Measurements from ENCODE around the gene COL9A1. TPM values are rescaled to one million over a fixed set of nuclear protein-coding genes. Genes with fewer than 3 reads are reported as not detected.

COL9A1 gene
- total RNA-seq, 2 donors from 2014 or later = 5.8 to 10.0 TPM

DNA sequence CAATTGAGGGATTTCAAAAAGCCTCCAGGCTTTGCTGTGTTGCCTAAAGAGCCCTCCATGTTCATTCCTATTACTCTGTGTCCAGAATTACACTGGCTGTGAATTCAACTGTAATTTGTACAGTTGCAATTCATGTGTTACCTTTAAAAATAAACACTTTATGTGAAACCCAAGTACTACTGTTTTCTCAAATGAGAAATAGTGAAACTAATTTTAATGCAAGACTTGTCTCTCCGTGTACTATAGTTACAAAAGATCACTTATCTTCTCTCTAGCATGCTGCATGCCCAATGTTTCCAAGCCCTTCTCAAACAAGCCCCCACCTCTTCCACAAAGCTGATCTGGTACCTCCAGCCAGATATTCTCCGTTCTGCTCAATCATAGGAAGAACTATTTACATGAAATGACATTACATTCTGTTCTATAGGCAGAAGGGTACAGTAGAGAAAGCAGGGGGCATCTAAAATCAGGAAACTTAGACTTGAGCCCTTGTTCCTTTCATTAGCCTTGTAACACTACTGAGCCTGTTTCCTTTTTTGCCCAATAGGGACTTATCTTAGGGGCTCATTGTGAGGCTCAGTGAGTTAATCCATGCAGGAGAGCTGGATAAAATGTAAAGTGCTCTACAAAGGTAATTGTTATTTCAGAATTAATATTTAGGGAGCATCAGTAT, 12.3 kb upstream of the COL9A1 start:
- Mint-ChIP-seq H3K27ac (no peak overlapping the region), H3K36me3 (ENCODE audit: low read depth) (no peaks in the 10 kb centered on the region), H3K4me3 (no peak overlapping the region), H3K9me3 (peaks cover 19% of the 10 kb centered on the region), H3K27me3 (ENCODE audit: insufficient read depth) (no peaks in the 10 kb centered on the region), H3K4me1 (no peaks in the 10 kb centered on the region)
- WGBS, 2 experiments (ENCODE audit: insufficient coverage in 1 of 2, insufficient read length in 1 of 2) = 93 to 100% methylated on average over 1 to 2 of the region's 2 CpGs
- TF ChIP-seq, protein P1, sequence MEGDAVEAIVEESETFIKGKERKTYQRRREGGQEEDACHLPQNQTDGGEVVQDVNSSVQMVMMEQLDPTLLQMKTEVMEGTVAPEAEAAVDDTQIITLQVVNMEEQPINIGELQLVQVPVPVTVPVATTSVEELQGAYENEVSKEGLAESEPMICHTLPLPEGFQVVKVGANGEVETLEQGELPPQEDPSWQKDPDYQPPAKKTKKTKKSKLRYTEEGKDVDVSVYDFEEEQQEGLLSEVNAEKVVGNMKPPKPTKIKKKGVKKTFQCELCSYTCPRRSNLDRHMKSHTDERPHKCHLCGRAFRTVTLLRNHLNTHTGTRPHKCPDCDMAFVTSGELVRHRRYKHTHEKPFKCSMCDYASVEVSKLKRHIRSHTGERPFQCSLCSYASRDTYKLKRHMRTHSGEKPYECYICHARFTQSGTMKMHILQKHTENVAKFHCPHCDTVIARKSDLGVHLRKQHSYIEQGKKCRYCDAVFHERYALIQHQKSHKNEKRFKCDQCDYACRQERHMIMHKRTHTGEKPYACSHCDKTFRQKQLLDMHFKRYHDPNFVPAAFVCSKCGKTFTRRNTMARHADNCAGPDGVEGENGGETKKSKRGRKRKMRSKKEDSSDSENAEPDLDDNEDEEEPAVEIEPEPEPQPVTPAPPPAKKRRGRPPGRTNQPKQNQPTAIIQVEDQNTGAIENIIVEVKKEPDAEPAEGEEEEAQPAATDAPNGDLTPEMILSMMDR (conservative IDR thresholded peaks at IDR 0.05) = no peak
- H3K9ac ChIP-seq (ENCODE audit: extremely low read depth, low read length, poor library complexity, severe bottlenecking) = no peak overlapping the region
- peaks cover 3% of the 10 kb centered on the region for H3K4me1 ChIP-seq (ENCODE audit: control insufficient read depth, insufficient read depth, low read length)
- no peak overlapping the region for H3K27ac ChIP-seq (ENCODE audit: low read depth, low read length)
- no peak overlapping the region for H3K4me3 ChIP-seq (ENCODE audit: low read length)
- H3K36me3 ChIP-seq (ENCODE audit: control insufficient read depth, insufficient read depth, low read length) = no peaks in the 10 kb centered on the region
- H3K27me3 ChIP-seq (ENCODE audit: control insufficient read depth, insufficient read depth, low read length, poor library complexity, severe bottlenecking) = no peaks in the 10 kb centered on the region
- DNase-seq = no peak
- H3K9me3 ChIP-seq (ENCODE audit: control insufficient read depth, low read length) = peaks cover 9% of the 10 kb centered on the region

DNA sequence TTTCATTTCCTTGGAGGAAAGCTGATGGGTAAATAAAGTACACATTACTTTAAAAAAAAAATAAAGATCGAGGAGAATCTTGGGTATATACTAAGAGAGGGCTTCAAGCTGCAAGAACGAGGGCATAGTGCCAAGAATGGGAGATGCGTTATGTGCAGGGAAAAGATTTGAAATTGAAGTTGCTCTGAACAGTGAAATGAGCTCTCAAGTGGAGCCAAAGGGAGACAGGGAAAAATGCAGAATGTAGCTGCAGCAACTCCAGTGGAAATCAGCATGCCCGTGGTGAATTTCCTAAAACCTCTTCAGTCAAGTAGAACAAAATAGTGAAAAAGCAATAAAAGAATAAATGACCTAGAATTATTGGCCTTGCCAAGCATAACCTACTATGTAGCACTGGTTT, 11.4 kb upstream of the COL9A1 start:
- H3K27ac Mint-ChIP-seq = no peak overlapping the region
- Histone ChIP-seq H3K4me3 (ENCODE audit: low read length) (no peak overlapping the region), H3K9me3 (ENCODE audit: control insufficient read depth, low read length) (peaks cover 9% of the 10 kb centered on the region), H3K27me3 (ENCODE audit: control insufficient read depth, insufficient read depth, low read length, poor library complexity, severe bottlenecking) (no peaks in the 10 kb centered on the region), H3K36me3 (ENCODE audit: control insufficient read depth, insufficient read depth, low read length) (no peaks in the 10 kb centered on the region), H3K4me1 (ENCODE audit: control insufficient read depth, insufficient read depth, low read length) (peaks cover 3% of the 10 kb centered on the region), H3K9ac (ENCODE audit: extremely low read depth, low read length, poor library complexity, severe bottlenecking) (no peak overlapping the region), H3K27ac (ENCODE audit: low read depth, low read length) (no peak overlapping the region)
- H3K36me3 Mint-ChIP-seq (ENCODE audit: low read depth) = no peaks in the 10 kb centered on the region
- TF ChIP-seq, protein P1 (conservative IDR thresholded peaks at IDR 0.05) = no peak
- no peaks in the 10 kb centered on the region for H3K27me3 Mint-ChIP-seq (ENCODE audit: insufficient read depth)
- 88 to 100% methylated on average over 3 to 4 of the region's 4 CpGs for WGBS, 2 experiments (ENCODE audit: insufficient coverage in 1 of 2, insufficient read length in 1 of 2)
- H3K4me3 Mint-ChIP-seq = no peak overlapping the region
- H3K9me3 Mint-ChIP-seq = peaks cover 19% of the 10 kb centered on the region
- no peak for DNase-seq
- H3K4me1 Mint-ChIP-seq = peaks cover 3% of the 10 kb centered on the region

DNA sequence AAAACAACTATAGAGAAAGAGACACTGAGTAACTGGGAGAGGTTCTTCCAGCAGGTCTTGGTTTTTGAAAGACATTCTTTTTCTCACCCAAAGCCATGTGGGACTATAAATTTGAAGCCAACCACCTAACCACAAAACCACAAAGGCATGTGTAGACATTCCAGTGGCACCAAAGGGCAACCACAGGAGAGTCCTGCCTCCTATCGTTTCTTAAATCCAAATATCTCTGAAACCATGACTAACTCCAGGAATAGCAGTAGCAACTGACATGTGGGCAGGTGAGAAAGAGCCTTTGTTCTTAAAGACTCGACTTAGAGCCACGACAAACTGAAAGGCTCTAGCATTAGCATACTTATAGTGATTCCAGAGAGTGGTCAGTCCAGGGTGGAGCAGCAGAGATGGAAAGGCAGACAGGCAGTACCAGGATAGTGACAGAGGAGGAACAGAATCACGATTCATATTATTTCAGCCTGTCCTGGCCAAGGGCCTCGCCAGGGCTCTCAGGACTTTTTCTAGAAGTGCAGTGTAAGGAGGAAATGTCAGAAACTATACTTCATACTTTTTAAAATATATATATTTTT, 9.4 kb upstream of the COL9A1 start:
- H3K36me3 Mint-ChIP-seq (ENCODE audit: low read depth) = no peaks in the 10 kb centered on the region
- H3K4me3 Mint-ChIP-seq = no peak overlapping the region
- H3K4me1 Mint-ChIP-seq = peaks cover 5% of the 10 kb centered on the region
- no peak overlapping the region for H3K27ac Mint-ChIP-seq
- Histone ChIP-seq H3K9me3 (ENCODE audit: control insufficient read depth, low read length) (peaks cover 2% of the 10 kb centered on the region), H3K9ac (ENCODE audit: extremely low read depth, low read length, poor library complexity, severe bottlenecking) (no peak overlapping the region), H3K4me1 (ENCODE audit: control insufficient read depth, insufficient read depth, low read length) (peaks cover 3% of the 10 kb centered on the region), H3K36me3 (ENCODE audit: control insufficient read depth, insufficient read depth, low read length) (no peaks in the 10 kb centered on the region), H3K4me3 (ENCODE audit: low read length) (no peak overlapping the region), H3K27me3 (ENCODE audit: control insufficient read depth, insufficient read depth, low read length, poor library complexity, severe bottlenecking) (no peaks in the 10 kb centered on the region), H3K27ac (ENCODE audit: low read depth, low read length) (no peak overlapping the region)
- TF ChIP-seq, protein P1 (conservative IDR thresholded peaks at IDR 0.05) = no peak
- WGBS, 2 experiments (ENCODE audit: insufficient coverage in 1 of 2, insufficient read length in 1 of 2) = 37 to 74% methylated on average over 2 to 5 of the region's 5 CpGs
- H3K27me3 Mint-ChIP-seq (ENCODE audit: insufficient read depth) = no peaks in the 10 kb centered on the region
- peaks cover under 1% of the 10 kb centered on the region for H3K9me3 Mint-ChIP-seq
- DNase-seq = no peak

Measured in endodermal cell (in vitro differentiated cells).